Lower lobe of right lung (tissue), 2 donors: ENCODE data around the gene SH3PXD2B. TPM values are rescaled to one million over a fixed set of nuclear protein-coding genes. Genes with fewer than 3 reads are reported as not detected.
A peak's percentile ranks its signal among the peaks of the same experiment; 100 is the strongest.

Experiments used
- ATAC-seq, 2 donors: fragments of 200-7000 bp; cut with Tn5 transposase; one replicate each; pipeline ENCODE4 v1.9.1; 2020 to 2022; ENCODE audit warnings: mild to moderate bottlenecking in 2 of 2, moderate library complexity in 2 of 2
- DNase-seq: peaks from one replicate; pipeline ENCODE4 v3.0.0-alpha.2; 2020
- H3K27ac ChIP-seq: fragments of 200-600 bp; one replicate; pipeline ENCODE4 v1.8.0; 2022
- H3K27me3 ChIP-seq: fragments of 200-600 bp; one replicate; pipeline ENCODE4 v1.8.0; 2022; ENCODE audit warnings: low read depth
- H3K36me3 ChIP-seq: fragments of 200-600 bp; one replicate; pipeline ENCODE4 v1.8.0; 2022; ENCODE audit warnings: mild to moderate bottlenecking
- H3K4me1 ChIP-seq: fragments of 200-600 bp; one replicate; pipeline ENCODE4 v1.8.0; 2022
- H3K4me3 ChIP-seq: fragments of 200-600 bp; one replicate; pipeline ENCODE4 v1.8.0; 2022; ENCODE audit warnings: mild to moderate bottlenecking
- H3K9me3 ChIP-seq: fragments of 200-600 bp; one replicate; pipeline ENCODE4 v1.8.0; 2022
- intact Hi-C: fragments of 100-400 bp; cut with DNase I; formaldehyde crosslinking; loops from one replicate; pipeline ENCODE4 v1.11.0; 2022
- total RNA-seq: library from RNA; stranded (reverse); fragmentation: NEBNext Ultra II Directional; extraction: Animal tissue kit (Norgen Biotek cat#: 25700); gene quantifications from one replicate; pipeline ENCODE4 v1.2.1, GENCODE V29; 2021
- TF ChIP-seq, protein P1 (sequence below): fragments of 200-600 bp; IDR thresholded peaks from one replicate; pipeline ENCODE4 v1.8.0; 2022; ENCODE audit warnings: antibody characterized with exemption, mild to moderate bottlenecking
- donor health status: DM: no; HTN: yes; CAD: no; lungs with severe emphysema.

The SH3PXD2B gene
- total RNA-seq, 1 donor from 2014 or later, result 49.8 TPM

DNA sequence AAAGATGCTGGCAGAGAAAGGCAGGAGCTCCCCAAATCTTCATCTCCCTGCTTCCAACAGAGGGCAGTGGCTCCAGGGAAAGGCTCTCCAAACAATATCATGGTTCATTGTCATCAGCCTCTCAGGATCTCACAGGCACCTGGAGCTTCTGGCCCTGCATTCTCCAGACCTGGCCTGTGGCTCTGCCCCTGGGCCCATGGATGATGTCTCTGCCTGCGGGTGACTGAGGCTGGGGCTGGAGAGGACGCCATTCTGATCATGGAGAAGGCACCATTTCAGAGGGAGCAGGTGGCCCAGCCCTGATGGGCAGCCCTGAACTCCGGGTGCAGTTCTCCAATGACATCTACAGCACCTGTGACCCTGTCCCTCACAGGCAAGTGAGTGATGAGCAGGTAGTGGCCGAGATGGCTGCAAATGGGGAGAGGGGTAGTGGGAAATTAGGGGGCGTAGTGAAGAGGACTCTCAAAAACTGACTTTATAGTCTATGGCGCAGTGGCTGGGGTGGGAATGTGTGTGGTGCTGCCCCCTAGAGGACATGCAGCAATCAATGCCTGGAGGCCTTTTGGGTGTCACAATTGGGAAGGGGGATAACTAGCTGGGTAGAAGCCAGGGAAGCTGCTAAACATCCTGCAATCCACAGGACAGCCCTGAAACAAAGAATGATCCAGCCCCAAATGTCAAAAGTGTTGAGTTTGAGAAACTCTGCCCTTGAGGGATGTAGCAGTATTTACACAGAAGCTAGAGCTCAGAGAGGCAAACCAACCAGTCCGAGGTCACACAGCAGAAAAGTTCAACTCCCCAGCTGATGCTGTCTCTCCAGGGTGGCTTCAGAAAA is 3.2 kb downstream of the SH3PXD2B start:
- peaks cover 59% of the 10 kb centered on the region for H3K4me1 ChIP-seq
- no peaks in the 10 kb centered on the region for H3K27me3 ChIP-seq
- DNase-seq (no peak), ATAC-seq (peak; percentile 41 to 50)
- no peaks in the 10 kb centered on the region for H3K36me3 ChIP-seq
- H3K4me3 ChIP-seq, result peak overlapping the region; percentile 73
- TF ChIP-seq, protein P1, sequence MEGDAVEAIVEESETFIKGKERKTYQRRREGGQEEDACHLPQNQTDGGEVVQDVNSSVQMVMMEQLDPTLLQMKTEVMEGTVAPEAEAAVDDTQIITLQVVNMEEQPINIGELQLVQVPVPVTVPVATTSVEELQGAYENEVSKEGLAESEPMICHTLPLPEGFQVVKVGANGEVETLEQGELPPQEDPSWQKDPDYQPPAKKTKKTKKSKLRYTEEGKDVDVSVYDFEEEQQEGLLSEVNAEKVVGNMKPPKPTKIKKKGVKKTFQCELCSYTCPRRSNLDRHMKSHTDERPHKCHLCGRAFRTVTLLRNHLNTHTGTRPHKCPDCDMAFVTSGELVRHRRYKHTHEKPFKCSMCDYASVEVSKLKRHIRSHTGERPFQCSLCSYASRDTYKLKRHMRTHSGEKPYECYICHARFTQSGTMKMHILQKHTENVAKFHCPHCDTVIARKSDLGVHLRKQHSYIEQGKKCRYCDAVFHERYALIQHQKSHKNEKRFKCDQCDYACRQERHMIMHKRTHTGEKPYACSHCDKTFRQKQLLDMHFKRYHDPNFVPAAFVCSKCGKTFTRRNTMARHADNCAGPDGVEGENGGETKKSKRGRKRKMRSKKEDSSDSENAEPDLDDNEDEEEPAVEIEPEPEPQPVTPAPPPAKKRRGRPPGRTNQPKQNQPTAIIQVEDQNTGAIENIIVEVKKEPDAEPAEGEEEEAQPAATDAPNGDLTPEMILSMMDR, result peak; percentile 72
- intact Hi-C loops, result no loop called here
- H3K27ac ChIP-seq, result peak overlapping the region; percentile 53
- no peaks in the 10 kb centered on the region for H3K9me3 ChIP-seq

DNA sequence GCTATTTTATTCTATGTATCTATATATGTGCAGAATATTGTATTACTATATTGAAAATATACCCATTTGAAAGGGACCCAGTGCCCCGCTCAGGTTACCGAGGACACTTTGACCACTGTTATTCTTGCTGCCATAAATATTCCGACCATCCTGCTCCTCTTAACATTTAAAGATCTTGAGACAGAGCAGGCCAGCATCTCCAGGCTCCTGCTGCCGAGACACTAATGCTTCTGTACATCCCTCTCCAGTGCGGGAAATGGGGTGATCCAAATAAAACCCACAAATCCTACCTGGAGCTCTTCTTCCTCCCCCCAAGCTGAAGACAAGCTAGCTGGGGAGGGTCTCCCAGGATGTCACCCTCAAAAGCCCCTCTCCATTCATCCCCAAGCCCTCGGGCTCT is 3.9 kb downstream of the SH3PXD2B start:
- Histone ChIP-seq H3K27ac (no peak overlapping the region), H3K4me3 (no peak overlapping the region), H3K4me1 (peaks cover 59% of the 10 kb centered on the region), H3K36me3 (no peaks in the 10 kb centered on the region), H3K27me3 (no peaks in the 10 kb centered on the region), H3K9me3 (no peaks in the 10 kb centered on the region)
- no peak for ATAC-seq
- TF ChIP-seq, protein P1, result no peak
- intact Hi-C loops, result no loop called here
- no peak for DNase-seq

DNA sequence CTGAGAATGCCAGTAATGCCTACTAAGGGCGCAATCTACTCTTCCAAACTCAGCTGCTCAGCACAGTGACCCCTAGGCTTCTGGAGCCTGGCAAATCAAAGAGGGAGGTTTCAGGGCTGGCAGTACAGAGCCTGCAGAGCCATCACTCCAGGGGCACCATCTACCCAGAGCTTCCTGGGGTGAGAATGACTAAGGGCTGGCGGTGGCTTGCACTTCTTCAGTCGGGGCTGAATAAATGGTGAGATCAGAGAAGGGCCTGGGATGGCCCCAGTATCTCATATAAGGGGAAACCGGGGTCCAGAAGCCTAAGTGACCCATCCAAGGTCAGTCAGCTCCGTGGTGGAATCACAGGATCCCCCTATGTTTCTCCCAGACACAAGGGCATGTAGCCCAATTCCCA is 5.3 kb downstream of the SH3PXD2B start:
- H3K27me3 ChIP-seq, result no peaks in the 10 kb centered on the region
- peaks cover 64% of the 10 kb centered on the region for H3K4me1 ChIP-seq
- intact Hi-C loops, result no loop called here
- no peaks in the 10 kb centered on the region for H3K36me3 ChIP-seq
- TF ChIP-seq, protein P1, result no peak
- no peak overlapping the region for H3K4me3 ChIP-seq
- DNase-seq (no peak), ATAC-seq (no peak)
- H3K9me3 ChIP-seq, result no peaks in the 10 kb centered on the region
- H3K27ac ChIP-seq, result no peak overlapping the region

DNA sequence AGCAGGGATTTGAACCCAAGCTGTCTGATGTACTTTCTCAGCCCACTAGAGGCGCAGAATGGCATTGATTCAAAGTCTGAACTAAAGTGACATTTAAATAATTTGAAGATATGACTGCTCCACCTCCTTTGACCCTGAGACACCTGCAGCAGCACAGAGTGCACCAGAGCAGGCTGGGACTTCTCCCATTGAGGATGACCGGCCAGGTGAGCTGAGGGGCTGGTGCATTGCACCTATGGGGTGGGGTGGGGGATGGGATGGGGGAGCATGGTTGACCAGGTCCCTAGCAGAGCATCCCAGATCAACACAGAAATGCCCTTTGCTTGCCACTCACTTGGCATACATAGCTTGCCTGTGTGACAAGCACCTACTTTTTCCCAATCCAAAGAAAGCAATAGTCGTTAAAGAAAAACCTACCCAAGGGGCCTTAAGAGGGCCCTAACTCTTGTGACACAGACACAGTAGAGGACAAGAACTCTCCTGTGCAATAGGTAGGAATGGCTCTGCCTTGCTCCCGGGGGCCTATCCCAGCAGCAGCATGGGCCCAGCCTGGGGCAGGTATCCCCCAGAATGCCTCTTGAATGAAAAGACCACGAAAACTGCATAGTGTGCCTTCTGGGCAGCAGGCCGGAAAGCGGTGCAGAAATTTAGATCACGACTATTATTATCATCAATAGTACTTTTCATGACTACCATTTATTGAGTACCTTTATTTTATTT is 6.5 kb downstream of the SH3PXD2B start:
- intact Hi-C loops, result no loop called here
- H3K27me3 ChIP-seq, result no peaks in the 10 kb centered on the region
- DNase-seq (no peak), ATAC-seq (no peak)
- TF ChIP-seq, protein P1, result no peak
- no peak overlapping the region for H3K27ac ChIP-seq
- no peaks in the 10 kb centered on the region for H3K36me3 ChIP-seq
- H3K4me1 ChIP-seq, result peaks cover 70% of the 10 kb centered on the region
- no peaks in the 10 kb centered on the region for H3K9me3 ChIP-seq
- H3K4me3 ChIP-seq, result no peak overlapping the region

DNA sequence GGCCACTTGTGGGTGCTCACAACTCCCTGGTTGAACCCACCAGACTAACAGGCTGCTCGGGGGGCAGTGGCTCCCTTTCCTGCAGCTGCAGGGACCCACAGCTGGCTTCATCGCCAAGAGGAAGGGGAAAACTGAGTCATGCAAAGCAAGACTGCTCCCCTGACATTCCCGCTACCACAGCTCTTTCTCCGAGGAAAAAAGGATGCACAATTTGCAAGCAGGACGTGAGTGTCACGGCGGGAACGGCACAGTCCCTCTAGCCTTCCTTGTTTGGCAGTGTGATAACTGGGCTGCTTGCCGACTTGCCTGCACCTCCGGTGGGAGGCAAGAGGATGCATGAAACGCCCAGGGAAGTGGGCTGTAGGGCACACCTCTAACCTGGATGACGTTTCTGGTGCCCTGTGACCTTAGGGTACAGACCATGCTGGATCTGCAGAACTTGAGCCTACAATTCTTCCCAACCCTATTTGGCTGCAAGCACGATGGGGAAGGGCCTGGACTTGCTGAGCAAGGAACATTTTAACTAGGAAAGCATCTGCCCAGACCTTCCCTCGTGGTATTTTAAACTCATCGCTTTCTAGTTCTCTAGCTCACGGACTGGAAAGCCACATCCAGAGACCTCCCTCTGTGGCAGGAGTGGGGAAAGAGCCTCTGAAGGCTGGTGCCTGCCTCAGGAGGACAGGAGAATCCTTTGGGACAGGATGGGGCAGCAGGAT is 7.8 kb downstream of the SH3PXD2B start:
- Histone ChIP-seq H3K4me3 (no peak overlapping the region), H3K36me3 (no peaks in the 10 kb centered on the region), H3K27me3 (no peaks in the 10 kb centered on the region), H3K27ac (no peak overlapping the region), H3K4me1 (peaks cover 60% of the 10 kb centered on the region), H3K9me3 (no peaks in the 10 kb centered on the region)
- intact Hi-C loops, result no loop called here
- no peak for DNase-seq
- TF ChIP-seq, protein P1, result no peak
- no peak for ATAC-seq
